Suprapubic skin (tissue), 4 donors: Measurements from ENCODE around the gene MAGEC2. TPM values are rescaled to one million over a fixed set of nuclear protein-coding genes. Genes with fewer than 3 reads are reported as not detected.

Source experiments
- DNase-seq, 2 donors: peaks; one replicate each; pipeline ENCODE4 v3.0.0-alpha.2; 2019; ENCODE audit warnings: low spot score in 2 of 2
- H3K27ac ChIP-seq: fragments of 200-600 bp; sonication (generic); one replicate; pipeline ENCODE4 v1.5.1; 2019
- H3K27me3 ChIP-seq: fragments of 200-600 bp; sonication (generic); one replicate; pipeline ENCODE4 v1.5.1; 2019
- H3K36me3 ChIP-seq: fragments of 200-600 bp; sonication (generic); one replicate; pipeline ENCODE4 v1.5.1; 2019
- H3K4me1 ChIP-seq: fragments of 200-600 bp; sonication (generic); one replicate; pipeline ENCODE4 v1.5.1; 2019
- H3K4me3 ChIP-seq: fragments of 200-600 bp; sonication (generic); one replicate; pipeline ENCODE4 v1.5.1; 2019; ENCODE audit warnings: mild to moderate bottlenecking
- H3K9me3 ChIP-seq: fragments of 200-600 bp; sonication (generic); one replicate; pipeline ENCODE4 v1.5.1; 2019
- CTCF ChIP-seq, 2 donors: fragments of 200-600 bp in 1 of 2; fragments of 450-650 bp in 1 of 2; sonication (generic) in 1 of 2; IDR thresholded peaks; one replicate each; pipeline ENCODE4 v1.5.1; 2016 to 2019; ENCODE audit warnings: antibody characterized with exemption in 2 of 2, mild to moderate bottlenecking in 1 of 2, moderate library complexity in 1 of 2
- EP300 ChIP-seq: sonication (generic); formaldehyde crosslinking; IDR thresholded peaks from one replicate; pipeline ENCODE4 v1.6.1; 2017; ENCODE audit warnings: antibody characterized with exemption
- POLR2A ChIP-seq, 2 donors: fragments of 450-650 bp; IDR thresholded peaks; one replicate each; pipeline ENCODE4 v1.6.1; 2017; ENCODE audit warnings: antibody characterized with exemption in 2 of 2, mild to moderate bottlenecking in 2 of 2, moderate library complexity in 2 of 2
- POLR2AphosphoS5 ChIP-seq, 3 donors: sonication (generic); formaldehyde crosslinking; IDR thresholded peaks; one replicate each; pipeline ENCODE4 v1.6.1; 2017; ENCODE audit warnings: antibody characterized with exemption in 3 of 3
- WGBS: methylation state at CpG from one replicate; pipeline ENCODE4 v1.1.5; 2018; 5-methylcytosine and 5-hydroxymethylcytosine counted together
- total RNA-seq, 4 donors: library from RNA; depleted of rRNA; stranded (reverse); fragments of >200 nt; gene quantifications; one replicate each; pipeline ENCODE4 v1.1.0, GENCODE V29; 2016

MAGEC2 gene
- total RNA-seq, 4 donors from 2014 or later = not detected

- Histone ChIP-seq H3K36me3 (no peaks in the 10 kb centered on the region), H3K4me3 (no peak overlapping the region), H3K27ac (no peak overlapping the region), H3K9me3 (no peaks in the 10 kb centered on the region), H3K4me1 (no peaks in the 10 kb centered on the region), H3K27me3 (no peaks in the 10 kb centered on the region)
- no peak for TF ChIP-seq CTCF (IDR thresholded peaks at IDR 0.05)
- no peak for TF ChIP-seq POLR2A (IDR thresholded peaks at IDR 0.05)
- no peak for TF ChIP-seq POLR2AphosphoS5 (IDR thresholded peaks at IDR 0.05)
- no peak for TF ChIP-seq EP300
- WGBS = 61% methylated on average over 2 of the region's 2 CpGs
- no peak for DNase-seq
Observed at GRCh38 chrX:142186103-142186502, 19.0 kb downstream of the MAGEC2 start.

- DNase-seq = no peak
- Histone ChIP-seq H3K36me3 (no peaks in the 10 kb centered on the region), H3K4me3 (no peak overlapping the region), H3K4me1 (no peaks in the 10 kb centered on the region), H3K9me3 (no peaks in the 10 kb centered on the region), H3K27ac (no peak overlapping the region), H3K27me3 (no peaks in the 10 kb centered on the region)
- TF ChIP-seq CTCF (IDR thresholded peaks at IDR 0.05) (no peak), POLR2A (IDR thresholded peaks at IDR 0.05) (no peak), POLR2AphosphoS5 (IDR thresholded peaks at IDR 0.05) (no peak), EP300 (no peak)
- 75% methylated on average over 7 of the region's 7 CpGs for WGBS
Observed at GRCh38 chrX:142184756-142185602, 20.1 kb downstream of the MAGEC2 start.

- H3K36me3 ChIP-seq = no peaks in the 10 kb centered on the region
- no peak overlapping the region for H3K4me3 ChIP-seq
- no peak overlapping the region for H3K27ac ChIP-seq
- no peaks in the 10 kb centered on the region for H3K9me3 ChIP-seq
- no peaks in the 10 kb centered on the region for H3K4me1 ChIP-seq
- WGBS = 85% methylated on average over 4 of the region's 10 CpGs
- no peaks in the 10 kb centered on the region for H3K27me3 ChIP-seq
- TF ChIP-seq EP300 (no peak), CTCF (IDR thresholded peaks at IDR 0.05) (no peak), POLR2A (IDR thresholded peaks at IDR 0.05) (no peak), POLR2AphosphoS5 (IDR thresholded peaks at IDR 0.05) (no peak)
- no peak for DNase-seq
Observed at GRCh38 chrX:142156567-142156966, 48.5 kb downstream of the MAGEC2 start.
